ENCODE results near the gene ZNF697. TPM values are rescaled to one million over a fixed set of nuclear protein-coding genes. Genes with fewer than 3 reads are reported as not detected.

The ZNF697 gene
- total and polyA plus RNA-seq, 2 donors (not counting 1 experiment from before 2014, with no cell fraction given), result not detected

DNA sequence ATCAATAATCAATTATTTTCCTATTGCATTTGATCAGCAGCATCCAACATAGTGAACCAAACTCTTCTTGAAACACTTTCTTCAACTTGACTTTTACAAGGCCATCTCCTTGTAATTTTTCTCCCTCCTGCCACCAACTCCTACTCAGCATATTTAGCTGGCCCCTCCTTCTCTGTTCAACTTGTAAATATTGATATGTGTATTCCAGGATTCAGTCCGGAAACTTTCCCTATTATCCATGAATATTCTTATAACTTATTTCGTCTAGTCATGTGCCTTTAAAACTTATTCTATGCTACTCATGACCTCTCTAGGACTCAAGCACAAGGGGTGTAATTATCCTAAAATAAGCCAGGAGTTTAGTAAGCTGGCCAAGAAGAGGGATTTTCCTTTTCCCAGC is 52.9 kb downstream of the ZNF697 start:
- H3K4me2 ChIP-seq (replicated peaks; ENCODE audit: low read depth, low read length, poor library complexity, severe bottlenecking), result no peak overlapping the region
- Mint-ChIP-seq H3K4me3 (no peak overlapping the region), H3K9me3 (ENCODE audit: insufficient read depth) (no peaks in the 10 kb centered on the region), H3K27me3 (peaks cover 14% of the 10 kb centered on the region), H3K4me1 (no peaks in the 10 kb centered on the region), H3K27ac (no peak overlapping the region)
- no peaks in the 10 kb centered on the region for H4K20me1 ChIP-seq (ENCODE audit: control insufficient read depth, insufficient read depth, low read length, poor library complexity, severe bottlenecking)
- H3K4me3 ChIP-seq (ENCODE audit: control extremely low read depth in 1 of 5, extremely low read depth in 1 of 5, insufficient read depth in 1 of 5, low read depth in 2 of 5, low read length in 4 of 5), result no peak overlapping the region
- no peak for TF ChIP-seq EZH2 (IDR thresholded peaks at IDR 0.05; ENCODE audit: borderline replicate concordance, insufficient read depth, low read depth, low read length, poor library complexity, severe bottlenecking)
- TF ChIP-seq, protein P1, sequence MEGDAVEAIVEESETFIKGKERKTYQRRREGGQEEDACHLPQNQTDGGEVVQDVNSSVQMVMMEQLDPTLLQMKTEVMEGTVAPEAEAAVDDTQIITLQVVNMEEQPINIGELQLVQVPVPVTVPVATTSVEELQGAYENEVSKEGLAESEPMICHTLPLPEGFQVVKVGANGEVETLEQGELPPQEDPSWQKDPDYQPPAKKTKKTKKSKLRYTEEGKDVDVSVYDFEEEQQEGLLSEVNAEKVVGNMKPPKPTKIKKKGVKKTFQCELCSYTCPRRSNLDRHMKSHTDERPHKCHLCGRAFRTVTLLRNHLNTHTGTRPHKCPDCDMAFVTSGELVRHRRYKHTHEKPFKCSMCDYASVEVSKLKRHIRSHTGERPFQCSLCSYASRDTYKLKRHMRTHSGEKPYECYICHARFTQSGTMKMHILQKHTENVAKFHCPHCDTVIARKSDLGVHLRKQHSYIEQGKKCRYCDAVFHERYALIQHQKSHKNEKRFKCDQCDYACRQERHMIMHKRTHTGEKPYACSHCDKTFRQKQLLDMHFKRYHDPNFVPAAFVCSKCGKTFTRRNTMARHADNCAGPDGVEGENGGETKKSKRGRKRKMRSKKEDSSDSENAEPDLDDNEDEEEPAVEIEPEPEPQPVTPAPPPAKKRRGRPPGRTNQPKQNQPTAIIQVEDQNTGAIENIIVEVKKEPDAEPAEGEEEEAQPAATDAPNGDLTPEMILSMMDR (IDR thresholded peaks at IDR 0.05), result no peak
- H3K9me3 ChIP-seq (ENCODE audit: control extremely low read depth in 1 of 3, control insufficient read depth in 2 of 3, insufficient read depth in 1 of 3, low read length in 2 of 3), result peaks cover 0 to 2% (median 0%) of the 10 kb centered on the region in 3 donors
- no peaks in the 10 kb centered on the region for H3K27me3 ChIP-seq (replicated peaks in 1 of 4; ENCODE audit: control extremely low read depth in 1 of 4, control insufficient read depth in 3 of 4, insufficient read depth in 4 of 4, low read length in 3 of 4)
- CTCF ChIA-PET, result no interaction called here
- H3K27ac ChIP-seq (ENCODE audit: low read length in 2 of 2), result no peak overlapping the region
- ATAC-seq (ENCODE audit: low read depth) (no peak), DNase-seq (no peak)
- POLR2A ChIA-PET, result no interaction called here
- H3K4me1 ChIP-seq (ENCODE audit: control insufficient read depth in 2 of 2, insufficient read depth in 2 of 2, low read length in 2 of 2), result no peaks in the 10 kb centered on the region
- no peak overlapping the region for H2AFZ ChIP-seq (ENCODE audit: insufficient read depth, low read depth, low read length, poor library complexity, severe bottlenecking)
- H3K9ac ChIP-seq (ENCODE audit: low read length), result no peak overlapping the region
- H3K79me2 ChIP-seq (ENCODE audit: control insufficient read depth, insufficient read depth, low read length), result no peaks in the 10 kb centered on the region
- WGBS (ENCODE audit: insufficient coverage), result no CpG with 5 or more reads among the region's 2 CpGs
- intact Hi-C loops (cut with micrococcal nuclease), result no loop called here
- no peaks in the 10 kb centered on the region for H3K36me3 ChIP-seq (replicated peaks in 1 of 2; ENCODE audit: control extremely low read depth in 1 of 2, control insufficient read depth in 1 of 2, extremely low read depth in 1 of 2, insufficient read depth in 2 of 2, low read length in 1 of 2)

GRCh38 chr1:119594376-119594775 is 53.7 kb downstream of the ZNF697 start:
- H3K4me3 Mint-ChIP-seq, result no peak overlapping the region
- no peaks in the 10 kb centered on the region for H3K4me1 Mint-ChIP-seq
- no peaks in the 10 kb centered on the region for H4K20me1 ChIP-seq (ENCODE audit: control insufficient read depth, insufficient read depth, low read length, poor library complexity, severe bottlenecking)
- ChIA-PET CTCF (interaction anchor here (1.1 kb wide), 1 partner anchor 82 kb away, joined by 3 read pairs; no protein-coding TSS in a partner anchor), POLR2A (no interaction called here)
- H3K4me2 ChIP-seq (replicated peaks; ENCODE audit: low read depth, low read length, poor library complexity, severe bottlenecking), result no peak overlapping the region
- no peak overlapping the region for H2AFZ ChIP-seq (ENCODE audit: insufficient read depth, low read depth, low read length, poor library complexity, severe bottlenecking)
- peaks cover 0 to 2% (median 0%) of the 10 kb centered on the region in 3 donors for H3K9me3 ChIP-seq (ENCODE audit: control extremely low read depth in 1 of 3, control insufficient read depth in 2 of 3, insufficient read depth in 1 of 3, low read length in 2 of 3)
- H3K79me2 ChIP-seq (ENCODE audit: control insufficient read depth, insufficient read depth, low read length), result no peaks in the 10 kb centered on the region
- no peaks in the 10 kb centered on the region for H3K4me1 ChIP-seq (ENCODE audit: control insufficient read depth in 2 of 2, insufficient read depth in 2 of 2, low read length in 2 of 2)
- no CpG with 5 or more reads among the region's 1 CpG for WGBS (ENCODE audit: insufficient coverage)
- H3K27me3 ChIP-seq (replicated peaks in 1 of 4; ENCODE audit: control extremely low read depth in 1 of 4, control insufficient read depth in 3 of 4, insufficient read depth in 4 of 4, low read length in 3 of 4), result no peaks in the 10 kb centered on the region
- ATAC-seq (ENCODE audit: low read depth) (no peak), DNase-seq (no peak)
- TF ChIP-seq, protein P1 (IDR thresholded peaks at IDR 0.05), result no peak
- TF ChIP-seq EZH2 (IDR thresholded peaks at IDR 0.05; ENCODE audit: borderline replicate concordance, insufficient read depth, low read depth, low read length, poor library complexity, severe bottlenecking), result no peak
- H3K27ac Mint-ChIP-seq, result no peak overlapping the region
- no peak overlapping the region for H3K4me3 ChIP-seq (ENCODE audit: control extremely low read depth in 1 of 5, extremely low read depth in 1 of 5, insufficient read depth in 1 of 5, low read depth in 2 of 5, low read length in 4 of 5)
- H3K27me3 Mint-ChIP-seq, result peaks cover 14% of the 10 kb centered on the region
- no peak overlapping the region for H3K27ac ChIP-seq (ENCODE audit: low read length in 2 of 2)
- no peaks in the 10 kb centered on the region for H3K9me3 Mint-ChIP-seq (ENCODE audit: insufficient read depth)
- no peaks in the 10 kb centered on the region for H3K36me3 ChIP-seq (replicated peaks in 1 of 2; ENCODE audit: control extremely low read depth in 1 of 2, control insufficient read depth in 1 of 2, extremely low read depth in 1 of 2, insufficient read depth in 2 of 2, low read length in 1 of 2)
- no peak overlapping the region for H3K9ac ChIP-seq (ENCODE audit: low read length)
- intact Hi-C loops (cut with micrococcal nuclease), result no loop called here

All from B cell (primary cell).